ENCODE data around the gene FUT1.
"Not testable (repeated sequence)": the region's sequence is repeated elsewhere in the genome, so short reads cannot be mapped to it uniquely, and the experiment has no call there.

Gene FUT1

DNA sequence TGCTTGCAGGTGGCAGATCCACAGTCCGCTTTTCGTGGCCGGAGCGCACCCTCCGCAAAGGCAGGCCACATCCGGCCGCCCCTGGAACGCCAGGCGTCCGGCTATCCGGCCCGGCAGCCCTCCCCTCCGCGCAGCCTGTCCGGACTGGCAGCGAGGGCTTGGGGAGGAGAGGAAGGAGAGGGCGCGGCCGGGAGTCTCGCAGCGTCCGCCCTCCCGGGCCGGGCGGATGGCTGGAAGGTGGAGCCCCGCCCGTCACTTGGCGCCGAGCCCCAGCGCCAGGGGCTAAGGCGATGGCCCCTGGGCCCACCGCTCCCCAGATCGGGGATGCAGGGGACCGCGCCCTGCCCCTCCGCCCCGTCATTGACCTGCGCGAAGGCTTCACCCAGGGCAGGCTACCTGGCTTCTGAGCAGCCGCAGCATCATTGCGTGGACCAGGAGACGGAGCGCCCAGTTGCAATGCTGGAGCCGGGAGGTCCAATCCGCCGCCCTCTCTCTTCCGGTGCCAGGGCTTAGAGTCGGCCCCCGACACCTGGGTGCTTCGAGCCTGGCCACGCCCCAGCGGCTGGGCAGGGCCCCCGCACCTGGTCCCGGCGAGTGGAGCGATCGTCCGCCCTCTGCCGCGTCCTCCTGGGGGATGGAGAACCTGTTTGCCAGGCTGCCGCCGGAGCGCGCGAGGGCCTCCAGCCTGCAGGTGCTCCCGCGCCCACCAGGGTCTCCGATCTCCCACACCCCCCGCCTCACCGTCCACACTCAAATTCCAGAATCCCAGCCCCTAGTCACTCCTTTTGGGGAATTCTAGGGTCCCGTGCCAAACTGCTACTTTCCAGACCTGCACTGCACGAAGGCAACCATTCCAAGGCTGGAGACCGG is at the start of gene FUT1:
Gene FUT1 (minus strand): TSS at position 146 of the 870 bp plus-strand sequence. CDS start 1,360 bp downstream, outside the sequence.
- DNase-seq (ENCODE audit: low spot score): peak; percentile 62

DNA sequence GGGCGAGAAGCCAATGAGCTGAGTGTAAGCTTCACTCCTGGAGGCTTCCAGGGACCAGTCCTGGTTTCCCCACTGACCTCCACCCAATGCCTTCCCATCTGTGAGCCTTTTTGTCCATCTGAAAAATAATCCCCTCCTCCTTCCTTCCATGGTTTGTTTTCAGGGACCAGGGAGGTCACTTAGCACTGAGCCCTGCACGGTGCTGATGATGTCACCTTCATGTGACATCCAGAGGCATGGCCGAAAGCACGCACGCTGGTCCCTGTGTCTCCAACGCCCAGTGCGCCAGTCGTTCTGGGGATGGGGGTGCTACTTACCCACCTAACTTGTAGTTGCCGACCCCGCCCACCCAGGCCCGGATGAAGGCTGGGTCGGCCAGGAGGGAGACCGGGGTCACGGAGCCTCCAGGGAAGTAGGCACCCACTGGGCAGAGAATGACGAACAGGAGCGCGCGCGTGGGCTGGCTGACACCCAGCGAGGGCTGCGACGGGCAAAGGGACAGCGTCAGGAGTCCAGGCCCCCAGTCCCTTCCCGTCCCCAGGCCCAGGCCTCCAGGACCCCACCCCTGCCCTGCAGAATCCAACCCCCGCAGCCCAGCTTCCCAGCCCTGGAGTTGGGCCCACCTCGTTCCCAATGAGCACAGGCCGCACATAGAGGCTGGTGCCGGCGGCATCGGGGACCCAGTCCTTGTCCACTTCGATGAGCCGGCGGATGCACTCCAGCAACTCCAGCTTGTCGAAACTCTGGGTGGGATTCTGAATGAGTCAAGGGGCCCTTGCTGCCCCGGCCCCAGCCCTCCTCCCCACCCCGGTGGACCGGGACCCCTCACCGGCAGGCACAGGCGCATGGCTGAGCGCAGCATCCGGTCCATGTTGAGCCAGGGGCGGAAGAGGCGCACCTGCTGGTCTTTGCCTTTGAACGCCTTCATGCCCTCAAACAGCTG is 47.2 kb upstream of the FUT1 start:
- no peak for DNase-seq (ENCODE audit: low spot score)

DNA sequence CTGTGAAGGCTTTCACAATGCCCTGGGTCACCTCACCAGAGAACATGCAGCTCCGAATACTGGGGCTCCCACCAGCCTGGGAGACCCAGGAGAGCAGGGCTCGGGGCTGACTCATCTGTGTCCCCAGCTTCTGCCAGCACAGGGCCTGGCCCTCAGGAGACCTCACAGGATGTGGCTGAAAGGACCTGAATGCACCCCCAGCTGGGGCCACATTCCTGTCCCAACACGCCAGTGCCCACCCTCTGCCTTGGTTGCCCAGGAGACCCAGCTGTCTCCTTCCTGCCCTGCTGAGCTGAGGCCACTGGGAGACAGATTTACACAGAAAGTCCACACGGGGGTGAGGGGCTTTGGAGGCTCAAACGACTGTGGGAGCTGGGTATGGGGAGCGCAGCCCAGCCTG is 46.5 kb upstream of the FUT1 start:
- no peak for DNase-seq (ENCODE audit: low spot score)

DNA sequence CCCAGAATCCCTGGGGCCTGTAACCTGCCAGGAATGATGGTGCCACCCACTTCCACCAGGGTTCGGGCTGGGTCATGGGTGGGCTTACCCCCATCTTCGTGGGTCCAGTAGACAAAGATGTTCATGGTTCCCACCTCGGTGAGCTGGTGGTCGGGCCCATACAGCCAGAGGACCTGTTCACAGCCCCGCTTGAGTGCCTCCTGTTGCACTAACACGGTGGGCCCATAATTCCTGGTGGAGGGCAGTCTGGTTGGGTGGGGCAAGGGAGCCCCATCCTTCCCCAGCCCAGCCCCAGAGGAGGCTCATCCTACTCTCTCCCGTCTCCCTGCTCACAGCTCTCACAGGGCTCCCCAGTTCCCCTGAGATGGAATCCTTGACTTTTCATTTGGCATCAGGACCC is 44.7 kb upstream of the FUT1 start:
- DNase-seq (ENCODE audit: low spot score): no peak

DNA sequence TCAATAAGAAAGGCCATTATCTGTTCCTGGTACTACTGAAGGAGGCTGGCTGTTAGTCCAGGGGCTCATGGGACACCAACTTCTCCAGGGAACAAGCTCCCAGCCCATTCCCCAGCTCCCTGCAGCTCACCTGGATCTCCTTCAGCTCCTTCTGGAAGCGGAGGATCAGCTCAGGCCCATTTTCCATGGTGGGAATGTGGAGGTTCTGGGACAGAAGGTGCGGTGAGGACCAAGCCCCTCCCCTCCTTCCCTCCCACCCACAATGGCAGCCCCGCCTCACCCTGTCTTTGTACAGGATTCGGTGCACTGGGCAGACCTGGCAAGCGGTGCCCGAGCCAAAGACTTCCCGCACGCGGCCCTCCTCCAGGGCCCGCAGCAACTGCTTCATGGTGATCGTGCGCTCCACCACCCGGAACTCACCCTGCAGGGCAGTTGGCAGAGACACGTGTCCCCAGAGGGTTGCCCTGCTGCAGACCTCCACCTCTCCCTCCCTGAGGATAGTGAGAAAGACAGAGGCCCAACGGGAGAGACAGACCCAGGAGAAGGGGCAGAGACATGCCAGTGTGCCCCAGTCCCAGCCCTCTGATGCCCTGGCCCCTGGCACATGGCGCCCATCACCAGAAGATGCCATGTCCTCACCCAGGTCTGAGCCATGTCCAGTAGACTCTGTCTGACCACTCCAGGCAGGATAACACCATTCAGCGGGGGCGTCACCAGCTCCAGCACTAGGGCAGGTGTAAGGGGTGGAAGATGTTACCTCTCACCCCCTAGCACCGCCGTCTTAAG is 44.0 kb upstream of the FUT1 start:
- no peak for DNase-seq (ENCODE audit: low spot score)

DNA sequence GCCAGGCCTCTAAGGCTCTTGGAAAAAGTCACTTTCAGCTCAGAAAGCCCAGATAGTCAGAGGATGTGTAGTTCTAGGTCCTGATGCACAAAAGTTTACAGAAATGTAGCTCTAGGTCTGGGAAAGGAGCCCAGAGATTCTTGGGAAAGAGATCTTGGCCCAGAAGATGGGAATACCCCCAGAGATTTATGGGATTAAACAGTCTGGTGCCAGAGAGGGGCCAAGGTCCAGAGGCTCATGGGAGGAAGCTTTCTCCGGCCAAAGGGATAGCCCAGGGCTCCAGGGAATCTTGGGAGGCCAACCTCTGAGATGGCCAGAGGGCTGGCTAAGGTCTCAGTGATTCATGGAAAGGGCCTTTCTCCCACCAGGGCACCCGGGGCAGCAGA is 43.2 kb upstream of the FUT1 start:
- DNase-seq (ENCODE audit: low spot score): no peak

DNA sequence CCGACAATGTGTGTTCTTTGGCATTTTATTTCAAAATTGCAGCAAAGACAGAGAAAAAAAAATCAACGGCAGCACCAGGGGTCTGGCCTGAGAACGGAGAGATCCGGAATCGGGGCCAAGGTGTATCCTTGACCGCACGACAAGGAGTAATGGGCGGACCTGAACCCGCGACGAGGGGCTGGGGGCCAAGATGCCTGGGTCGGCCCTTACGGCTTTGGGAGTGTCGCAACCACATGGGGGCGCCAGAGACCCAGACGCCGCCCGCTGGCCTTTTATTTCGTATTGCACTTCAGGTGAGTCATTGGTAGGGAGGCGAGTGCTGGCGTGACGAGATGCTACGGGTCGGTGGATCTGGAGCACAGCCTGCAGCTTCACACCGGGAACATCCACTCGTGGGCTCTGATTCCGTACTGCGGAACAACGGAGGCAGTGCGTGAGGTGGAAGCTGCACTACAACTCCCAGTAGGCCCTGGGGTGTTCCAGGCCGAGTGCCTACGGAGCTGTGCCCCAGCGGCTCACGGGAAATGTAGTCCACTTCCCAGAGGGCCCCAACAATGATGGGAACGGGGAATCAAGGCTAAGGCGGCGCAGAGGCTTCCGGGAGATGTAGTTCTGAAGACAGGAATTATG is 42.7 kb upstream of the FUT1 start:
- DNase-seq (ENCODE audit: low spot score): peak; percentile 85

DNA sequence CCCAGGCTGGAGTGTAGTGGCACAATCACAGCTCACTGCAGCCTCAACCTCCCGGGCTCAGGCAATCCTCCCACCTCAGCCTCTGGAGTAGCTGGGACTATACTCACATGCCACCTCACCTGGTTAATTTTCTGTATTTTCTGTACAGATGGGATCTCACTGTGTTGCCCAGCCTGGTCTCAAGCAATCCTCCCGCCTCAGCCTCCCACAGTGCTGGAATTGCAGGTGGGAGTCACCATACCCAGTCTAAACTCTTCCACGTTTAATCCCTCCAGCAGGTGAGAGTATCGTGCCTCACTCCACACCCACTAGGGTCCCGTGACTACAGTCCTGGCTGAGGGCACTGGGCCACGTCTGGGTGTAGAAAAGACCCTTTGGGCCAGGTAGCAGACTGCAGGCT is 41.9 kb upstream of the FUT1 start:
- no peak for DNase-seq (ENCODE audit: low spot score)

DNA sequence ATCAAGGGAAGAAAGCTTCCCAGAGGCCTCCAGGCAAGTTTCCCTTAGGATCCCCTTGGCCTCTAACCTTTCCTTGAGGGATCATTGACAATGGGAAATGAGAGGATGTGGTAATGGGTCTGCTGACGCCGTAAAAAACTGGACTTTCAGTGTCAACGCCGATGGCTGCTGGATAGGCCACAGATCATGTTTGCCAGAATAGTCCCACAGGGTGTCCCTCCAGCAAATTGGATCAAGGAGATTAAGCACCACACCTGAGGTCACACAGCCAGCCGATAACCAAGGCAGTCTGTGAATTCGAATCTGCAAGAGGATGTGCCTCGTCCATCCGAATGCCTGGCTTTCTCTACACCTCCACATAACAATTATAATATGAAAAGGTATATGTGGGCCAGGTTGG is 40.8 kb upstream of the FUT1 start:
- no peak for DNase-seq (ENCODE audit: low spot score)

DNA sequence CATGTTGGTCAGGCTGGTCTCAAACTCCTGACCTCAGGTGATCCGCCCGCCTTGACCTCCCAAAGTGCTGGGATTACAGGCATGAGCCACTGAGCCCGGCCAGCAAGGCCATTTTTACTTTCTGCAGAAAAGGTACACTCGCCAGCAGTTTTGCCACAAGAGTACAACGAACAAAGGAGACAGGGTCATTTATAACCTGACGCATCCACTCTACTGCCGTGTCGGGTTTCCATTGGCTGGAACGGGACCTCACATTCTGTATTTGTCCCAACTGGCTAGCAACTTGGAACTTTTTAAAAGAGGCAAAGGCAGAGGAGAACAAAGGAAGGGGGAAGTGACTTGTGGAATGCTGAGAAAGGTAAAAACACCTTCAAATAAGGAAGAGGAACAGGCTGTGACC is 34.9 kb upstream of the FUT1 start:
- not testable (repeated sequence) for DNase-seq (ENCODE audit: low spot score)

DNA sequence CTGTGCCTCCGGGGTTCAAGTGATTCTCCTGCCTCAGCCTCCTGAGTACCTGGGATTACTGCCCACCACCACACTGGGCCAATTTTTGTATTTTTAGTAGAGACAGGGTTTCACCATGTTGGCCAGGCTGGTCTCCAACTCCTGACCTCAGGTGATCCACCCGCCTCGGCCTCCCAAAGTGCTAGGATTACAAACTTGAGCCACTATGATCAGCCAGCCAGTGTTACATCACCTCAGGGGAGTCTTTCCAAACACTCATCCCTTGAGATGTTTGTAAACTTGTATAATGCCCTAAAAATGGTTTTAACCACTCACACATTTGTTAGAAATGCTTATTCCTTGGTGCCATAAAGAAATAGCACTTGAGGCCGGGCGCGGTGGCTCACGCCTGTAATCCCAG is 34.0 kb upstream of the FUT1 start:
- not testable (repeated sequence) for DNase-seq (ENCODE audit: low spot score)

DNA sequence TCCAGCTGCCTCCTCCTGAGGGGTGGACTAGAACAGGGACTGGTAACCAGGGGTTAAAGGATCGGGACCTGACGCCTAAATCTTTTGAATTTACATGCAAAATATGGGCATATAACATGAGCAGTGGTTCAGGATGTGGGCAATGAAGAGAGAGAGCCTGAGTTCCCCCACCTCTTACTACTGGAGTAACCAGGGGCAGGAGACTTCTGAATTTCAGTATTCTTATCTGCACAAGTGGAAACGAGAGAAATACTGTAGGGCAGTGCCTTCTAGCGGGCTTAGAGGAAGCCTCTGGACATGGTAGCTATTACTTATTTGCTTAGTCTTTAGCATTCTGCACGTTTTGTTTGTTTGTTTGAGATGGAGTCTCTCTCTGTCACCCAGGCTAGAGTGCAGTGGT is 32.1 kb upstream of the FUT1 start:
- DNase-seq (ENCODE audit: low spot score): peak; percentile 31

DNA sequence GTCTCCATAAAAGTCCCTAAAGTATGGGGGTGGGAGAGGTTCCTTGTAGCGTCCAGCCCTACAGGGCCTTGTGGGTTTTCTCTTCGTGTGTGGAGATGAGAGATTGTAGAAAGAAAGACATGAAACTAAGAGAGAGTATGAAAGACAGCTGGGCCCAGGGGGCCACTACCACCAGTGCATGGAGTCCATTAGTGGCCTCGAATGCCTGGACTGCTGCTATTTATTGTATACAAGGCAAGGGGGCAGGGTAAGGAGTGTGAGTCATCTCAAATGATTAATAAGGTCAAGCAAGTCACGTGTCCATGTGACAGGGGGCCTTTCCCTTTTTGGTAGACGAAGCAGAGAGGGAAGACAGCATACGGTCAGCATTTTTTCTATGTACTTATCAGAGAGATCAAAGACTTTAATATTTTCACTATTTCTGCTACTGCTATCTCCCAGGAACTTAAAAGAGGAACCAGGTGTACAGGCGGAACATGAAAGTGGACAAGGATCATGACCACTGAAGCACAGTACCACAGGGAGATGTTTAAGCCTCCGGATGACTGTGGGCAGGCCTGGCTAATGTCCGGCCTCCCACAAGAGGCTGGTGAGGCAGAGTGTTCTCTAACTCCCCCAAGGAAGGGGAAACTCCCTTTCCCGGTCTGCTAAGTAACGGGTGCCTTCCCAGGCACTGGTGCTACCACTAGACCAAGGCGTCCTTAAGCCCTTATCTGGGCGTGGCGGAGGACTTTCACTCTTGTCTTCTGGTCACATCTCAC is 28.4 kb upstream of the FUT1 start:
- DNase-seq (ENCODE audit: low spot score): peak; percentile 57

DNA sequence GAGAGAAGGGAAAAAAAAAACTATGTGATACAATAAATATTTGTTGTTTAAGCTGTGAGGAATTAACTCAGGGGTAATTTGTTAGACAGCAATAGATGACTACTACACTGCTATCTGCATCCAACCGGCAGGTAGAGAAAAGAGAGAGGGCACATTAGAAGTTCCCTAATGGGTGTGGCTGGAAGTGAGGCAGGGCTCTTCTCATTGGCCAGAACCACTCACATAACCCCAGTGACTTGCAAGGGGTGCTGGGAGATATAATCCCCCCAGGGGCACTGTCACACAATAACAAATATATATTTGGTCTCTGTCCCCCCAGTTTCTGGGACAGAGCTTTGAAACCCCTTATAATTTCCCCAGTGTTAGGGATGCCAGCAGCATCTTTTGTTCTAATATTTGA is 27.2 kb upstream of the FUT1 start:
- peak; percentile 13 for DNase-seq (ENCODE audit: low spot score)

DNA sequence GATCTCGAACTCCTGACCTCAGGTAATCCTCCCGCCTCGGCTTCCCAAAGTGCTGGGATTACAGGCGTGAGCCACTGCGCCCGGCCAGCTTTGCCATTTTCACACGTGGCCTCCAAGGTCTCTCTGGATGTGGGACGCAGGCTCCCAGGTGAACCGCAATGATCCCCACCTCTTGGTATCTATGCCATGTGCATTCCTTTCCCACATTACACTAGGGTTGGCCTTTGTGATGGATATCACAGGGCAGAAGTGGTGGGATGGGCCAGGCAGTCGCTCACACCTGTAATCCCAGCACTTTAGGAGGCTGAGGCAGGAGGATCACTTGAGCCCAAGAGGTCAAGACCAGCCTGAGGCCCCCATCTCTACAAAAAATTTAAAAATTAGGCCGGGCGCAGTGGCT is 25.3 kb upstream of the FUT1 start:
- DNase-seq (ENCODE audit: low spot score): no peak

DNA sequence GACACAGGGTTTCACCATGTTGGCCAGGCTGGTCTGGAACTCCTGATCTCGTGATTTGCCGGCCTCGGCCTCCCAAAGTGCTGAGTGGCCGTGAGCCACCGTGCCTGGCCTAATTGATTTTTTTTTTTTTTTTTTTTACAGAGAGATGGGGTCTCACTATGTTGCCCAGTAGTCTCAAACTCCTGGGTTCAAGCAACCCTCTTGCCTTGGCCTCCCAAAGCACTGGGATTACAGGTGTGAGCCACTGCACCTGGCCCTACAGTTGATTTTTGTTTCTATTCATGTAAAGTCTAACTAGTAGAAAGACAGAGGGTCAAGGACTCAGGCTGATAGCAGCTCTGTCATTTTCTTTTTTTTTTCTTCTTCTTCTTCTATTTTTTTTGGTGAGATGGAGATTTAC is 24.7 kb upstream of the FUT1 start:
- no peak for DNase-seq (ENCODE audit: low spot score)

DNA sequence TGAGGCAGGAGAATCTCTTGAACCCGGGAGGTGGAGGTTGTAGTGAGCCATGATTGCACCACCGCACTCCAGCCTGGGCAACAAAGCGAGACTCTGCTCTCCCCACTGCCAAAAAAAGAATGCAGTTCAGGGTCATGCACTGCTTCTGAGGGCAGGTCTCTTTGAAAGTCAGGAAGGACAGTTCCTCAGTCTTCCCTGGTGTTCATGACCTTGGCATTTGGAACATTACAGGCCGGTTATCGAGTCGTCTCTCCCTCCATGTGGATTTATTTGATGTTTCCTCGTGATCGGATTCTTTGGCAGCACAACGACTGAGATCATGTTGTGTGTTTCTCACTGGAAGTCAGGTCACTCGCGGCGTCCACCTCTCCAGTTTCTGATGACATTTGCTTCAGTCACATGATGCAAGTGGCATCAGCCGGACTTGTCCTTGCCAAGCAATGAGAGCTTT is 20.1 kb upstream of the FUT1 start:
- DNase-seq (ENCODE audit: low spot score): no peak

DNA sequence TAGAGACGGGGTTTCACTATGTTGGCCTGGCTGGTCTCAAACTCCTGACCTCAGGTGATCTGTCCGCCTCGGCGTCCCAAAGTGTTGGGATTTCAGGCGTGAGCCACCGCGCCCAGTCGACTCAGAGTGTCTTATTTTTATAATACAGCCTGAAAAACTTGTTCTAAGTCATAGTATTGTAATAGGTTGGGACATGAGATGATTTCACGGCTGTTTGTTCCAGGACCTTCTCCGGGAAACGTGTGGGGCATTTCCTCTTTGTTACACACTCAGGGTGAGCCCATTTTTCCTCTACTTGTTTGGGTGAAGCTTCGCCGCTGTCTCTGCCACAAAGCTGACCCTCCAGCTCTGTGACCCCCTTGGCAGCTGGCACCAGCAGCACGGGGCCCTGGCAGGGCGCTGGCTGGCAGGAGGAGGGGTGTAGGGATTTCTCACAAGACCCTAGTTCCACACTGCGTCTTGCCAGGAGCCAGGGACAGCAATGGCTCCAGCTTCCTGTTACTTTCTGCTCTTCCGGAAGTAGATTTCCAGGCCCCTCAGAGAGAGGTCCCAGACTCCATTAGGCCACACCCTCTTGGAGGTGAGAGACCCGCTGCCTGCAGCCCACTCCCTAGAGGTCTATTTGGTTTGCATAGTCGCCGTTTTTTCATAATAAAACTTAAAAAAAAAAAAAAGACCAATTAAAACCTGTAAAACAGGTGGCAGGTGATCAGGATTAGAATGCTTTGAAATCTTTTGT is 18.5 kb upstream of the FUT1 start:
- DNase-seq (ENCODE audit: low spot score): no peak

DNA sequence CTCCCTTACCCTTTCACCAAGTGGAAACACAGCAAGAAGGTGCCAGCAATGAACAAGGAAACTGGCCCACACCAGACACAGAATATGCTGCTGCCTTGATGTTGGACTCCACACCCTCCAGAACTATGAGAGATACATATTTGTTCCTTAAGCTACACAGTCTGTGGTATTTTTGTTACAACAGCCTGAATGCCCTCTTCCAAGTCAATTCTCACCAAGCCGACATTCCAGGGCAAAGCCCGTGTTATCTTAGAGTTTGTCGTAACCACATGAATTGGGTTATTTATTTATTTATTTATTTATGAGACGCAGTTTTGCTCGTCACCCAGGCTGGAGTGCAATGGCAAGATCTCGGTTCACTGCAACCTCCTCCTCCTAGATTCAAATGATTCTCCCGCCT is 17.8 kb upstream of the FUT1 start:
- DNase-seq (ENCODE audit: low spot score): no peak

All from hematopoietic multipotent progenitor cell treated with erythropoietin and hydrocortisone succinate and interleukin-3 and kit ligand, for 15 days (in vitro differentiated cells).